NAMALWA (cell line): Measurements from ENCODE around the gene IGSF21.

ENCODE experiments used
- DNase-seq: peaks from one replicate; pipeline ENCODE4 v3.0.0-alpha.2; 2015; ENCODE audit warnings: low spot score

The IGSF21 gene

GRCh38 chr1:18119771-18120377 is 12.3 kb downstream of the IGSF21 start:
- no peak for DNase-seq

DNA sequence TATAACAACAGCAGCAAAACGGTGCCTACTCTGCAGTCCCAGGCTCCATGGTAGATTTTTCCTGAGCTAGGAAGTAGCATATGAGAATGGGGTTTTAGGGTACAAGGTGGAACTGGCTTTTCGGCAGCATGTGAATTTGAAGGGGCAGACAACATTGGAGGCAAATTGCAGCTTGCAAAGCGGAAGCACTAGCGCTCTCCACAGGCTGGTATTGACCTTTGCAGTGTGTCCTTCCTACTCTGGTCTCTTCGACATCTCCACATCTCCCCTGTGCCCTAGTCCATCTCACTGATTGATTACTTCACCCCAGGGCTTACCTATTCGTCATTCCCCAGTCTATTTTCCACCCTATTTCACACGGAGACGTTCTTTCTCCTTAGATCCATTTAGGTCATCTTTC is 13.0 kb downstream of the IGSF21 start:
- no peak for DNase-seq

GRCh38 chr1:18121072-18121820 is 13.6 kb downstream of the IGSF21 start:
- no peak for DNase-seq

DNA sequence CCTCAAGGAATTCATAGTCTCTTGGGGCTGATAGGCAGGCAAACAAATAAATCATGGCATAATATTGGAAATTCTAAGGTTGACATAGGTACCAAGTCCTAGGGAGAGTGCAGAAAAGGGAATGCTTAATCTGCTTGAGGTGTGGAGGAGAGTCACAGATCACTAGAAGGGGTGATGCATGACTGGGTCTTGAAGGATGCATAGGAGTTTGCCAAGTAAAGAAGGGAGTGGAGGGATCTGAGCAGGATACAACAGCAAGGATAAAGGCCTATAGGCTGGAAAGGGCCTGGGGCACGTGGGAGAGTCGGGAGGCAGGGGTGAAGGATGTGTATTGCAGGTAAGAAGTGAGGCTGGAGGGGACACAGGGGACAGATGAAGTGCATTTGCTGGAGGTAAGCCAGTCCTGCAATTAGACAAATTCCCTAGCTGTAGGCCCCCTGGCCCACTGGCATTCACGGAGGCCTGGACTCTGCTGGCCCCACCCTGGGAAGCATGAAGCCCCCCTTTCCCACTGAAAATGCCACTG is 15.9 kb downstream of the IGSF21 start:
- no peak for DNase-seq

GRCh38 chr1:18124977-18125376 is 17.4 kb downstream of the IGSF21 start:
- DNase-seq: no peak

DNA sequence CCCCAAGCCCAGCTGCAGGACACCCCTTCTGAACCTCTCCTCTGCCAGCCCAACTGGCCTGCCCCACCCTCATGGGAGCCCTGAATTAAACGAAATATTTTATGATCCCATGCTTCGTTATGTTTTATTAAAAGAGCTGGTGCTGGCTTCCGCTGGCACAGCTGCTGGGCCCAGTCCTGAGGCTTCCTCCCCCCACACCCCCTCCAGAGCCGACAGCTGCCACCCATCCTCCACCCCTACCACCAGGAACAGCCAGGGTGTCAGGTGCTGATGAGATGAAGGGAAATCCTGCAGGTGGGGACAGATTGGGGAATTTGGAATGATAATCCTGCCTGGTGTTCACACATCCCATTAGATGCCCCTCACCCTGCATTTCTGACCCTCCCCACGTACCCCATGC is 19.0 kb downstream of the IGSF21 start:
- DNase-seq: no peak

- no peak for DNase-seq
Observed at GRCh38 chr1:18128298-18128697, 20.7 kb downstream of the IGSF21 start.

DNA sequence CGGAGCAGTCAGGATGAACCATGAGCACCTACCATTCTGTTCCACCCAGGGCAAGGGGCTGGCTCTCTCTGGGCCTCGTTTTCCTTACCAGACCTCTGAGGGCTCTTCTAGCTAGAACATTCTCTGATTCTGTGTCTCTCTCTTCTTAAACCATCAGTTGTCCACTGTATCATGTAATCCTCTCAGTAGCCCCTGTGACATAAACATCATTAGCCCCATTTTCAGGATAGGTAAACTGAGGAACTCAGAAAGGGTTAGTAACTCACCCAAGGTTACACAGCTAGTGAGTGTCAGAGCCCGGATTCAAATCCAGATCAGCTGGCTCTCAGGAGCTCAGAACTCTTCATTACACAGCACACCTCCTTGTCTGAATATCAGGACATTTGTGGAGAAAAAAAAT is 22.8 kb downstream of the IGSF21 start:
- DNase-seq: no peak

DNA sequence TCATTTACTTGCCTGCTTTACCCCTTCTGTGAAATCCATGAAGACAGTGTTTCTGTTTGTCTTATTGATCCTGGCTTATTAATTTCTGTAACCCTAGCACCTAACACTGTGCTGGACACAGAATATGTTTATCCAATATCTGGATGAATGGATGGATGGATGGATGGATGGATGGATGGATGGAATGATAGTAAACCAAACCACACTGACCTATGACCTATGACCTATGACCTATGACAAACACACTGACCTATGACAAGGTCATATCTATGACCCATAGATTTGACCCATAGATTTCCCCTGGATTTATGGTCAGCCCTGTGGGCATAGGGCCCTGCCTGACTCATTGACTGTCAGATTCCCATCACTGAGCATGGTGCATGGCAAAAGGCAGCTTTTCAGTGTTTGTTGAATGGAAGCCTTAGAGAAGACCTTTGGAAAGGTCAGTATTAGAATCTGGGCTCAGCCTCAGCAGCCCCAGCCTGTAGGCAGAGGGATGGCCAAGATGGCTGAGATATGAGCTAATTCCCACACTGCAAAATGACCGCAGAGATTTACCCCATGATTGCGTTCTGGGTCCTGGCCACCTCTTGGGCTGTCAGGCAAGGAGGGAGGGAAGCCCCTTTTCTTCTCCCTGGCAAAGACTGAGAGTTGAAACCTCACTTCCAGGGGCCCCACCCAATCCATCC is 24.6 kb downstream of the IGSF21 start:
- DNase-seq: no peak

DNA sequence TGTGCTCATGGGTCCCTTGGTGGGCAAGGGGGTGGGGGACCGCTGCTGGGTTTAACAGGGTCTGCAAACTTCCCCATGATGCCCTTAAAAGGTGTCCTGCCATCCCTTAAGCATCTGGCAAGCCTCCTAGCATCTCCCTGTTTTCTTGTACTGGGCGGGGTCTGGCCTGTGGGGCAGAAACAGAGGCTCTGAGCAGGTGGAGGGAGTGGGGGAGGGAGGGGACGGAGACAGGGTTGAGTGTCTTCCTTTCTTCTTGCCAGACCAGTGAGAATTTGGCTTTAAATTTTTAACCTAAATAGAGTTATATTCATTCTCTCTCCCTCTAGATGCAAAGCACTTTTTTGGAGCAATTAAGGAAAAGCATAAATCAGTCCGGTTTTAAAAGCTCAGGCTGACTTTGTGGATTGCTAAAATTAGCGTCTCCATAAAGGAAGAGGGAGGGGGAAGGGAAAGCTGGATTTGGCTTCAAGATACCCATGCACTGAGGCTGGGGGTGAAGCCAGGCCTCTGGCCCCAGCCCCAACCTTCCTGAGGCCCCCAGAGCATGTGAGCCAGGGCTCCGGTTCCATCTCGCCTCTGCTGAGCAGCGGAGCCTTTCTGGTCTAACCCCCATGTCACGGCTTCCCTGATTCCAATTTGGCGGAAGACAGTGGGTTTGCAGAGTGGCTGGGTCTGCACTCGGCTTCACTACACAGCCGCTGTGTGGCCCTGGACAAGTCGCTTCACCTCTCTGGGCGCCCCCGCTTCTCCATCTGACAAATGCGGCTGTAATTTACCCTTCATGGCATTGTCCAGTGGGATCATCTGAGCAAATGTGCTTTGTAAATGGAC is 25.3 kb downstream of the IGSF21 start:
- DNase-seq: no peak

DNA sequence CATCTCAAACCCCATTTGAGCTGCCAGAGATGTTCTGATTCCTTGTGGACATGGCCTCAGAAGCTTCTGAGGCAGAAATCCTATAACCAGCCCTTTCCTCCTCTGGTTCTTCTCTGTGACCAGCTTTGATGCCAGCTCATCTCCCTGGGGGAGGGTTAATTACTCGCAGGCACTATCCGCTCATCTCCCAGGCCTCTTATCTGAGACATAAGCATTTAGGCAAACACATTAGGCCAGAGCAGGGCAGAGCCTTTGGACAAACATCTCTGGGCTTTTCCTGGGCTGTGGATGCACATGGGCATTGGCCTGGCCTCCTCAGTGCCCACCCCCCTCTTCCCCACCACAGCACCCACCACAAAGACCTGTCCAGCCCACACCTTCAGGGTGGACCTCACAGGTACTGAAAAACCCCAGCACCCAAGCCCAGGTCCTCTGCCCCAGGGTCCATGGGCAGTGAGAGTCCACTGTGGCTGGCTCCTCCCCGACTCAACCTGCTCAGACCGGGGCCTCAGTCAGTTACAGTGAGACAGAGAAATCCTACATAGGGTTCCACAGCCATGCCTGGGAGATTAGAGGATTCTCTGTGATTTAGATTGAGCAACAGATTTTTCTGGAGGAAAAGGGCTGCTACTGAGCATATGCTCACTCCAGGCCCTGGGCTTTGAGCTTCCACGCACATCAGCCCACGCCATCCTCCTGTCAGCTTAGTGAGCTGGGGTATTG is 26.9 kb downstream of the IGSF21 start:
- no peak for DNase-seq

GRCh38 chr1:18137759-18138345 is 30.3 kb downstream of the IGSF21 start:
- DNase-seq: no peak

- no peak for DNase-seq
Observed at GRCh38 chr1:18139198-18139981, 31.8 kb downstream of the IGSF21 start.

- no peak for DNase-seq
Observed at GRCh38 chr1:18140411-18140810, 32.8 kb downstream of the IGSF21 start.

- no peak for DNase-seq
Observed at GRCh38 chr1:18141661-18142060, 34.1 kb downstream of the IGSF21 start.

DNA sequence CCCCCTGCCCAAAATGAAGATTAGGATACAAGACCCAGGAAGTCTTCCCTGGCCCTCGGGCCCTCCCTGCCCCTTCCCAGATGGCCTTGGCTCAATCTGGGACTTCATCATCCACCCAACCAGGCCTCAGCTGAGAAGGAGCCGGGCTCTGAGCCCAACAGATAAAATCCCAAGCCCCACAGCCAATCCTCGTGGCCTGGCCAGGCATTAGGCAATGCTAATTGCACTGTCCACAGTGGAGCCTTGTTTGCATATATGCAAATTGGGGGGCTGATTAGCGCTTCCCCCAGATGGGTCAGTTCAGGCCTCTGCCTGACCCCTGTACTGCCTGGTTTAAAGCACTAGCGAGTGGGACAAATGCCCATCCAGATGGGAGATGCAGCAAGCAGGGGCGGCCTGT is 34.9 kb downstream of the IGSF21 start:
- no peak for DNase-seq

DNA sequence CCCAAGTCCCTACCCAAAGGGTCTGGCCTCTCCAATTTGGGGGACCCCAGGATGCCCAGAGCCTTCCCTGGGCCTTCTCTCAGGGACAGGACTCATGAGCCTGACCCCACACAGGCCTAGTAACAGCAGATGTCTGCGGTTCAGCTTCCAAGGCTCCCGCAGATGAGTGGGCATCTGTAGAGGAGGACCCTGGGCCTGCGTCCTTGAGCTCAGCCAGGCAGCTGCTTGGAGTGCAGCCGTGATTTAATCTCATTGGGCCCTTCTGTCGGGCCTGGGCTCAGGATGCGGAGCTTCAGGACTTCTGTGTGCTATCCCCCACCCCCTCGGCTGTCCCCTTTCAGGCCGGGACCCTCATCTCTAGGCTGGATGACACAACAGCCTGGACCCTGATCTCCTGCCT is 35.4 kb downstream of the IGSF21 start:
- no peak for DNase-seq

- DNase-seq: no peak
Observed at GRCh38 chr1:18144062-18144461, 36.5 kb downstream of the IGSF21 start.

DNA sequence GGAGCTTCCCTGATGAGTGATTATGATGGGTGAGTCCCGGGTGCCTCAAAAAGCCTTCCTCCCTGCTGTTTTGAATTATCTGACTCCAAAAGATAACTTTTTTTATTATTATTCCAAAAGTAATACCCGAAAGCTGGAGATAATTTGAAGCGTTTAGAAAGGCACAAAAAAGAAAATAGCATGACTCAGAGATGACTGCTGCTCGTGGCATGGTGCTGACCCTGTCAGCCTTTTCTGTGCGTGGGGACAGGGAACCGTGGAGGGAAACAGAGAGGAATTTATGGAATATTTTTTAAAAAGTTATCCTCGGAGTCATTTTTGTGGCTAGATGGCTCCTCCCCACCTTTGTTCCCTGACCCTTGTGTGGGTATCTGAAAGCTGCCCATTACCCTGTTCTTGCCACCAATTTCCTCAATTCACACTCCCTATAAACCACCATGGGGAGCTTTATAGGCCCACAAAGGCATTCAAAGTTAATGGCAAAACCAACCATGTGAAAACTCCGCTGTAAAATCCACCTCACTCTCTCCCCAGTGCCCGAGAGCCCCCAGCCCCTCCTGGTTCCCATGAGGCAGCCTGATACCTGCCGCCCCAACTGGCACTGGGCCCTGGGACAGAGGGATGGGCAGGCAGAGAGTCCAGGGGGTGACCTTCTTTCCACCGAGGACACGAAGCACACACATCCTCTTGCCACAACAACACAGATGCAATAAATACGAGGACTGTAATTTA is 37.5 kb downstream of the IGSF21 start:
- DNase-seq: no peak
